Measurements from ENCODE around the gene ST8SIA5. TPM values are rescaled to one million over a fixed set of nuclear protein-coding genes. Genes with fewer than 3 reads are reported as not detected.

Gene ST8SIA5
- total and polyA plus RNA-seq, 2 of the 13 experiments (the other 11 are each of a cell fraction or from before 2014, with no cell fraction given): 0.07 to 0.20 TPM

DNA sequence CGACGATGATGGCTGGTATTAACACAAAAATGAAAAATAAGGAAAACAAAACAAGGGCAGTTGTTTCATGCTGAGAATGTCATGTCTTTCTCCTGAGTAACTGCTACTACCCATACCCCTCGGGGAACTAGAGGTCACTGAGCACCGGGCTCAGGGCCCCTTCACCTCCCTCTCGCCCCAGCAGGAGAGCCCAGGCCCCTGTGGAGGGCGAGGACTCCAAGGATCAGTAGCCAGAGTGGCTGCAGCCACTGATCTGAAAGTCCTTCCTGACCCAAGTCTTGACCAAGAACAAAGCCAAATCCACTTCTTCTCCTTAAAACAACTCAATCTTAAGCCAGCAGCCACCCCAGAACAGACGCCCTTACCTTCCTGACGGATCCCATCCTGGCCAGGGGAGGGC, 25.5 kb downstream of the ST8SIA5 start:
- CTCF ChIA-PET (ENCODE audit: low intra/inter-chr PET ratio, low total read pairs): no interaction called here
- H4K20me1 ChIP-seq (ENCODE audit: insufficient read depth, low read length): no peaks in the 10 kb centered on the region
- no peak overlapping the region for H3K4me2 ChIP-seq (ENCODE audit: low read depth, low read length)
- BruUV-seq (replicated peaks): no TSS peak
- H3K27me3 ChIP-seq (ENCODE audit: control insufficient read depth in 1 of 2, insufficient read depth in 2 of 2, low read length in 2 of 2): peaks cover 0 to 3% of the 10 kb centered on the region in 2 experiments; a peak in 1 of 5 replicates
- no peak overlapping the region for H3K4me3 ChIP-seq (replicated peaks in 1 of 3; ENCODE audit: insufficient read depth in 1 of 3, low read depth in 2 of 3, low read length in 3 of 3)
- H3K79me2 ChIP-seq (ENCODE audit: insufficient read depth, low read length): no peaks in the 10 kb centered on the region
- ATAC-seq (no peak), DNase-seq (ENCODE audit: low spot score) (no peak), FAIRE-seq (no peak)
- H3K9me3 ChIP-seq (ENCODE audit: low read length): no peaks in the 10 kb centered on the region; the same call in 1 of the 2 replicates
- no peaks in the 10 kb centered on the region for H3K36me3 ChIP-seq (replicated peaks in 1 of 2; ENCODE audit: control insufficient read depth in 1 of 2, insufficient read depth in 2 of 2, low read length in 2 of 2)
- TF ChIP-seq ISX (CRISPR knock-in tag; conservative IDR thresholded peaks at IDR 0.05) (no peak), ZBTB4 (CRISPR knock-in tag; IDR thresholded peaks at IDR 0.05; ENCODE audit: borderline replicate concordance) (no peak), SIN3B (IDR thresholded peaks at IDR 0.05; ENCODE audit: low read length) (no peak), KLF15 (CRISPR knock-in tag; IDR thresholded peaks at IDR 0.05; ENCODE audit: borderline replicate concordance) (no peak), ELF3 (CRISPR knock-in tag; IDR thresholded peaks at IDR 0.05) (no peak), ERF (CRISPR knock-in tag; IDR thresholded peaks at IDR 0.05) (no peak), ZNF468 (CRISPR knock-in tag; IDR thresholded peaks at IDR 0.05) (no peak), ZNF841 (CRISPR knock-in tag; IDR thresholded peaks at IDR 0.05; ENCODE audit: borderline replicate concordance) (no peak), ZNF563 (CRISPR knock-in tag; IDR thresholded peaks at IDR 0.05) (no peak)
- TF ChIP-seq, protein P1, sequence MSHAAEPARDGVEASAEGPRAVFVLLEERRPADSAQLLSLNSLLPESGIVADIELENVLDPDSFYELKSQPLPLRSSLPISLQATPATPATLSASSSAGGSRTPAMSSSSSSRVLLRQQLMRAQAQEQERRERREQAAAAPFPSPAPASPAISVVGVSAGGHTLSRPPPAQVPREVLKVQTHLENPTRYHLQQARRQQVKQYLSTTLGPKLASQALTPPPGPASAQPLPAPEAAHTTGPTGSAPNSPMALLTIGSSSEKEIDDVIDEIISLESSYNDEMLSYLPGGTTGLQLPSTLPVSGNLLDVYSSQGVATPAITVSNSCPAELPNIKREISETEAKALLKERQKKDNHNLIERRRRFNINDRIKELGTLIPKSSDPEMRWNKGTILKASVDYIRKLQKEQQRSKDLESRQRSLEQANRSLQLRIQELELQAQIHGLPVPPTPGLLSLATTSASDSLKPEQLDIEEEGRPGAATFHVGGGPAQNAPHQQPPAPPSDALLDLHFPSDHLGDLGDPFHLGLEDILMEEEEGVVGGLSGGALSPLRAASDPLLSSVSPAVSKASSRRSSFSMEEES (CRISPR knock-in tag; IDR thresholded peaks at IDR 0.05): no peak
- H3K9ac ChIP-seq (ENCODE audit: insufficient read depth, low read depth, low read length): no peak overlapping the region
- intact Hi-C loops (cut with micrococcal nuclease; ENCODE audit: unreplicated experiment): no loop called here
- H3K4me1 ChIP-seq (ENCODE audit: insufficient read depth, low read length): no peaks in the 10 kb centered on the region
- POLR2A ChIA-PET: no interaction called here
- in situ Hi-C loops (cut with HindIII; ENCODE audit: extremely low pct_ligation_motif_present, low pct_unique_long_range_greater_than_20kb): no loop called here
- H3K27ac ChIP-seq (ENCODE audit: extremely low read length, insufficient read depth, low read length): no peak overlapping the region
- H2AFZ ChIP-seq (ENCODE audit: low read length): no peak overlapping the region
- WGBS (ENCODE audit: low lambda C conversion rate): 12% methylated on average over 5 of the region's 8 CpGs
